GM19438 (cell line): ENCODE results near the gene SMARCA4.
"Not testable (repeated sequence)": the region's sequence is repeated elsewhere in the genome, so short reads cannot be mapped to it uniquely, and the experiment has no call there.

ENCODE experiments used
- ATAC-seq: cut with Tn5 transposase; IDR thresholded peaks from one replicate; pipeline ENCODE4 v1.9.1; 2021; ENCODE audit warnings: low read depth; ENCODE audit not compliant: unreplicated experiment

SMARCA4 gene

GRCh38 chr19:10928563-10929401, 32.0 kb upstream of the SMARCA4 start, which contains the start of the genes TIMM29 and YIPF2:
TIMM29 (plus strand) TSS chr19:10928811; CDS start chr19:10928823, 12 bp downstream.
YIPF2 (minus strand) TSS chr19:10928639; CDS start chr19:10928410, 229 bp downstream.
- peak; percentile 78 for ATAC-seq

DNA sequence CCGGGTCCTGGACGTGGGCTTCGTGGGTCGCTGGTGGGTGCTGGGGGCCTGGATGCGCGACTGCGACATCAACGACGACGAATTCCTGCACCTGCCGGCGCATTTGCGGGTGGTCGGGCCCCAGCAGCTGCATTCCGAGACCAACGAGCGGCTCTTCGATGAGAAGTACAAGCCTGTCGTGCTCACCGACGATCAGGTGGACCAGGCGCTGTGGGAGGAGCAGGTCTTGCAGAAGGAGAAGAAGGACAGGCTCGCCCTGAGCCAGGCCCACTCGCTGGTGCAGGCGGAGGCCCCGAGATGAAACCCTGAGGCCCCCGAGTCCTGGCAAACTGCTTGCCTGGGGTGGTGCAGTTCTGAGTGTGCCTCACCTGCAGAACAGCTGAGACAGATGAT, 31.4 kb upstream of the SMARCA4 start:
- ATAC-seq = no peak

DNA sequence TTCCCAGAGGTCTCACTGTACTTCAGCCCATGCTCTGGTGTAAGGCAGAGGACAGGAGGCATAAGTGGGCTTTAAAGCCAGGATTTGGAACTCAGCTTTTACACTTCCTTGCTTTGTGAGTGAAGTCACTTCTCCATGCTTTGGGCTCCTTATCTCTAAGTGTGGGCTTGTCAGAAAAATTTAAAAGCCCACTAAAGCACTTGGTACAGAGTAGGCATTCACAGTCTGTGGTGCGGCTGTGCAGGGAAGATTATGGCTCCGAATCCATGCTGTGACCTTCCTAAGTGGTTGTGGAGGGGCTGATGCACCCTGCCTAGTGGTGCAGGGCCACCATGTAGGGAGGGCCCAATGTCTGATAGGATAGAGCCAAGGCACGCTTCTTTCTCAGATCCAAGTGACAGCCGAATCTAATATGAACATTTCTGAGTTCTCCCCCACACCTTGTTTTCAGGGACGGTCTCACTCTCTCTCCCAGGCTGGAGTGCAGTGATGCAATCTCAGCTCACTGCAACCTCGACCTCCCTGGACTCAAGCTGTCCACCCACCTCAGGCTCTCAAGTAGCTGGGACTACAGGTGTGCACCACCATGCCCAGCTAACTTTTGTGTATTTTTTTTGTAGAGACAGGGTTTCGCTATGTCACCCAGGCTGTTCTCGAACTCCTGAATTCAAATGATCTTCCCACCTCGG, 25.3 kb upstream of the SMARCA4 start:
- no peak for ATAC-seq

GRCh38 chr19:10936661-10937084, 24.2 kb upstream of the SMARCA4 start:
- ATAC-seq = no peak

GRCh38 chr19:10941649-10942048, 19.2 kb upstream of the SMARCA4 start:
- ATAC-seq = not testable (repeated sequence)

GRCh38 chr19:10943412-10943811, 17.4 kb upstream of the SMARCA4 start:
- ATAC-seq = not testable (repeated sequence)

DNA sequence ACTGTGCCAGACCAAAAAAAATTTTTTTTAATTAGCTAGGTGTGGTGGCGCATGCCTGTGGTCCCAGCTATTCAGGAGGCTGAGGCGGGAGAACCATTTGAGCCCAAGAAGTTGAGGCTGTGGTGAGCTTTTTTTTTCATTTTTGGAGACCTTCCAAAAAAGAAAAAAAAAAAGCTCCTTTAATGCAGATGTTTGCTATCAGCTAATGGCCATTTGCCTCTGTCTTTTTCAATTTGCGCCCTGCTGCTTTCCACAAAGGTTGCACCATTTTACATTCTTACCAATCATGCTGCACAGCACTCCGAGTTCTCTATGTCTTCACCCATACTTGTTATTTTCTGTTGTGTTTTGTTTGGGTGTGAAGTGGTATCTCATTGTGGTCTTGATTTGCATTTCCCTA, 15.6 kb upstream of the SMARCA4 start:
- no peak for ATAC-seq

GRCh38 chr19:10946958-10947657, 13.7 kb upstream of the SMARCA4 start:
- ATAC-seq = no peak

DNA sequence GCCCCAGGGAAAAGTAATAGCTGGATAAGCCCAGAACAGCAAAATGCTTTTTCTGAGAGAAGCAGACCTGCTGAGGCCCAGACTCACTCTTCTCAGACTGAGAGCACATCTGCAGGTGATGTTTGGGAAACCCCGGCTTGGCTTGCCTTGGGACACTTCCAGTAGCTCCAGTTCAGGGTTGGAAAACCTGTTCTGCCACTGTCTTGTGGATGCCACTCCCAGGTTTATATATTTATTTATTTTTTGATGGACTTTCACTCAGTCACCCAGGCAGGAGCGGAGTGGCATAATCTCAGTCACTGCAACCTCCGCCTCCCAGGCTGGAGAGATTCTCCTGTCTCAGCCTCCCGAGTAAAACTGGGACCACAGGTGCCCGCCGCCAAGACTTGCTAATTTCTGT, 8.0 kb upstream of the SMARCA4 start:
- ATAC-seq = no peak

GRCh38 chr19:10959277-10959968, 1.4 kb upstream of the SMARCA4 start:
- ATAC-seq = not testable (repeated sequence)

DNA sequence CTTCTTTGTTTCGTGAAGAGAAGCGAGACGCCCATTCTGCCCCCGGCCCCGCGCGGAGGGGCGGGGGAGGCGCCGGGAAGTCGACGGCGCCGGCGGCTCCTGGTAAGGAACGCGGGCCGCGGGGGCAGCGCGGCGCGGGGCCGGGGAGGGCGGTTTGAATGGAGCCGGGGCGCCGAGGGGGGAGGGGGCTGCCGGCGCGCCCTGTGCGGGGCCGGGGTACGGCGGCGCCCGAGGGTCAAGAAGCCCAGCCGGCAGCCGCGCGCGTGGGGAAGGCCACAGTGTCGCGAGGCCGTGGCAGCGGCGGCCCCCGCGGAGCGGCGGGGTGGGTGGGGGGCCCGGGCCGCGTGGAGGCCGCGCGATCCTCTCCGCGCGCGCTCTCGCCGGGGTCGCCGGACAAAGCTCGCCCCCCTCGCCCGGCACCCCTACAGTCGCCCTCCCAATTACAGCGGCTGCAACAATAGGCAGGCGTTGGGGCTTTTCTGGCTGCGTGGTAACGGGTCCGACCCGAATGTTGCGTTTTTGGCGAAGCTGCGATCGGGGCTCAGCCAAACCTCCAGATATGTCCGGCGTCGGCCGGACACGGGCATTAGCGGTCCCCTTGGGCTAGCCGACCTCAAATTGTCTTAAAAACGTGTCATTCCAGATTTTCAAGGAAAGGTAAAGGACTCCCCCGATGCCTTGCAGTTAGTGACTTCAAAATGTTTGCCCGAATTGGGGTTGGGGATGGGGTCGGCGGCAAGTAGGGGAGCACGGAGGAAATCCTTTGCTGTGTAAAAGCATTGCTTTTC, 437 bp downstream of the SMARCA4 start:
- ATAC-seq = peak; percentile 28

- no peak for ATAC-seq
Measured at GRCh38 chr19:10962863-10963262, 2.0 kb downstream of the SMARCA4 start.

- ATAC-seq = no peak
Measured at GRCh38 chr19:10963865-10964264, 3.0 kb downstream of the SMARCA4 start.

- no peak for ATAC-seq
Measured at GRCh38 chr19:10964903-10965302, 4.1 kb downstream of the SMARCA4 start.

GRCh38 chr19:10965398-10965797, 4.6 kb downstream of the SMARCA4 start:
- ATAC-seq = no peak

GRCh38 chr19:10966809-10967208, 6.0 kb downstream of the SMARCA4 start:
- no peak for ATAC-seq

- ATAC-seq = no peak
Measured at GRCh38 chr19:10968527-10969135, 7.8 kb downstream of the SMARCA4 start.

DNA sequence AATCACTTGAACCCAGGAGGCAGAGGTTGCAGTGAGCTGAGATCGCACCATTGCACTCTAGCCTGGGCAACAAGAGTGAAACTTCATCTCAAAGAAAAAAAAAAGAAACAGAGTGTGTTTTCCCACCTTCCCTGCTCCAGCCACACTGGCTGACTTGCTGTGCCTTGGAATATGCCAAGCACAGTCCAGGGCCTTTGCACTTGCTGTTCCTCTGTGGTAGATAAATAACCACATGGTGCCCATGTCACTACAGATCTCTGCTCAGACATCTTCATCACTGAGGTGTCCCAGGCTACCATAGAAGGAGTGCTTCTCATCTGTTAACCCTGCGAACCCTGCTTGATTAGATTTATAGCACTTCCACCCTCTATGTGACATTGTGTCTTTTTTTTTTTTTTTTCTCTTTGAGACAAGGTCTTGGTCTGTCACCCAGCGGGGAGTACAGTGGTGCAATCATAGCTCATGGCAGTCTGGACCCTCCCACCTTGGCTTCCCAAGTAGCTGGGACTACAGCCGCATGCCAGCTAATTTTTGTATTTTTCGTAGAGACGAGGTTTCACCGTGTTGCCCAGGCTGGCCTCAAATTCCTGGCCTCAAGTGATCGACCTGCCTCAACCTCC, 10.4 kb downstream of the SMARCA4 start:
- no peak for ATAC-seq
